ENCODE results near the gene MRPL19.
A peak's percentile ranks its signal among the peaks of the same experiment; 100 is the strongest.

The MRPL19 gene

DNA sequence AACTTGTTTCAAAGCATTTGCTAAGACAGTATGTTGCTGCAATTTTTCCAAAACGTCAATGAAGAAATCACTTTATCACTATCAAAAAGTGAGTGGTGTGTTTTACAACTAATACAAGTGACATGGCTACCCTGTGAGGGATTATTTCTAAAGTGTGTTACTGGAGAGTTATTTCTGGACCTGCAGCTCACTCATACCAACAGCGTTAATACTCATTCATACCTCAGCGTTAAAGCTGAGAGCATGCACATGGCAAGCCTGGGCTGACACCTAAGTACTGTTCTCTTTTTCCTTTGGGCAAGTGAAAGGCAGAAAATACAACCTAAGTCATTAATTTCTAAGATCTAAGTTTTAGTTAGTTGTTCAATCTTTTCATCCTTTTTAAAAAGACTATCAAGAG, 13.0 kb upstream of the MRPL19 start:
- Histone ChIP-seq H3K9me3 (no peaks in the 10 kb centered on the region), H3K27me3 (no peaks in the 10 kb centered on the region), H3K4me1 (no peaks in the 10 kb centered on the region), H4K20me1 (no peaks in the 10 kb centered on the region), H3K4me2 (no peak overlapping the region), H3K4me3 (no peak overlapping the region), H3K36me3 (no peaks in the 10 kb centered on the region), H3K9ac (no peak overlapping the region), H3K27ac (no peak overlapping the region)
- no peak for TF ChIP-seq Cebpa-rat (IDR thresholded peaks at IDR 0.05)

- Histone ChIP-seq H3K4me2 (no peak overlapping the region), H3K4me3 (no peak overlapping the region), H3K9ac (no peak overlapping the region), H3K27me3 (no peaks in the 10 kb centered on the region), H3K4me1 (no peaks in the 10 kb centered on the region), H3K27ac (no peak overlapping the region), H3K9me3 (no peaks in the 10 kb centered on the region), H4K20me1 (no peaks in the 10 kb centered on the region), H3K36me3 (no peaks in the 10 kb centered on the region)
- no peak for TF ChIP-seq Cebpa-rat (IDR thresholded peaks at IDR 0.05)
Observed at GRCh38 chr2:75634945-75635344, 11.6 kb upstream of the MRPL19 start.

DNA sequence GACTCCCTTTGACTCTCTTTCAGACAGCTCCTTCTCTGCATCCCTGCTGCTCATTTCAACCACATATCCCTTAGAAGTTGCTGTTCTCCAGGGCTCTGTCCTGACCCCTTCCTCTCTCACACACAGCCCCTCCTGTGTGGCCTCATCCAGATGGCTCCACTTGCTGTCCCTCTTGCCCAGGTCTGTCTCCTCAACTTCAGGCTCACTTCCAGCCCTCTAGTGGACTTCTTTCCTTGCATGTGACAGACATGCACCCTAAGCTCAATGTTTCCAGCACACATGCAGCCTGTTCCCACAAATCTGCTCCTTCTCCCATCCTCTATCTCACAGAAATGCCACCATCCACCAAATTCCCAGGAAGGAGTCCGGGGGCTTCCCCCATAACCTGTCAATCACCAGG, 9.0 kb upstream of the MRPL19 start:
- H3K9me3 ChIP-seq: no peaks in the 10 kb centered on the region

DNA sequence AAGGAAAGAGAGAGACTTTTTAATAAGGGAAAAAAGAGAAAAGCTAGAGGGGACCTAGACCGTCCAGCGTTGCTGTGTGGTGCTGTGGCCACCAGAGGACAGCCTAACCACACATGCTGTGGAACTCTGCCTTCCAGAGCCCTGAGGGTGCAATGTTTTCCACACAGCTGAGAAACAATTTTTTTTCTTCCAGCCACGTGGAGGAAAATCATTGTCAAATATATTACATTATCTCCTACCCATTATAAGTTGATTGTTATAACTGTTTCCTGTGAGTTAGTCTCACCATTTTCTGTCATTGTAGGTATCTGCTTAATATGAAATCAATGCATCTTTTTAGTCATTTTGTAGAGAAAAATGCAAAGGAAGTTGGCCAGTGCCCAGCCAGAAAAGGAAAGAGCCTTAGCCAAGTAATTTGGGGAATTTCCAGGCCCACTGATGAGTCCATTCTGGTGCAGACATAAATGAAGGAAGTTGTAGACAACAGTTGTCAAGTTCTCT, 5.9 kb upstream of the MRPL19 start:
- no peak for TF ChIP-seq Cebpa-rat (IDR thresholded peaks at IDR 0.05)
- H3K27me3 ChIP-seq: no peaks in the 10 kb centered on the region
- no peak overlapping the region for H3K4me3 ChIP-seq
- no peak overlapping the region for H3K27ac ChIP-seq
- no peak overlapping the region for H3K4me2 ChIP-seq
- no peaks in the 10 kb centered on the region for H3K9me3 ChIP-seq
- H3K4me1 ChIP-seq: no peaks in the 10 kb centered on the region
- H3K9ac ChIP-seq: no peak overlapping the region
- H4K20me1 ChIP-seq: no peaks in the 10 kb centered on the region
- H3K36me3 ChIP-seq: no peaks in the 10 kb centered on the region

More for the DNA sequence above, 9.0 kb upstream of the MRPL19 start:
- Histone ChIP-seq H3K27me3 (no peaks in the 10 kb centered on the region), H4K20me1 (no peaks in the 10 kb centered on the region), H3K27ac (no peak overlapping the region), H3K9ac (no peak overlapping the region), H3K4me1 (no peaks in the 10 kb centered on the region), H3K4me3 (no peak overlapping the region), H3K4me2 (no peak overlapping the region), H3K36me3 (no peaks in the 10 kb centered on the region)
- no peak for TF ChIP-seq Cebpa-rat (IDR thresholded peaks at IDR 0.05)

DNA sequence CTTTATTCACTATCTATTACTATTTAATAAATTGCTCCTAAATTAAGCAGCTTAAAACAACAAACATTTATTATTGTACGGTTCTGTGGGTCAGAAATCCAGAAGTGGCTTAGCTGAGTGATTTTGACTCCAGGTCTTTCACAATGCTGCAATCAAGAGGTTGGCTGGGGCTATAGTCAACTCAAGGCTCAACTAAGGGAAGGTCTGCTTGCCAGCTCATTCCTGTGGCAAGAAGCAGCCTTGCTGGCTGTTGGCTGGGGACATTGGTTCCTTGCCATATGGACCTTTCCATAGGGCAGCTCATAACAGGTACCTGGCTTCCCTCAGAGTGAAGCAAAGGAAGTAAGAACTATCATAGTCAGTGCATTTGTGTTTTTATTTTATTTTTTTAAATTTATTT, 5.0 kb upstream of the MRPL19 start:
- H3K36me3 ChIP-seq: no peaks in the 10 kb centered on the region
- H3K4me3 ChIP-seq: no peak overlapping the region
- H3K4me1 ChIP-seq: 0 out of 2 replicates have a peak, but pooled peaks cover 5% of the 10 kb centered on the region
- no peaks in the 10 kb centered on the region for H4K20me1 ChIP-seq
- H3K9me3 ChIP-seq: no peaks in the 10 kb centered on the region
- no peak overlapping the region for H3K27ac ChIP-seq
- no peak overlapping the region for H3K4me2 ChIP-seq
- no peak for TF ChIP-seq Cebpa-rat (IDR thresholded peaks at IDR 0.05)
- H3K27me3 ChIP-seq: no peaks in the 10 kb centered on the region
- no peak overlapping the region for H3K9ac ChIP-seq

DNA sequence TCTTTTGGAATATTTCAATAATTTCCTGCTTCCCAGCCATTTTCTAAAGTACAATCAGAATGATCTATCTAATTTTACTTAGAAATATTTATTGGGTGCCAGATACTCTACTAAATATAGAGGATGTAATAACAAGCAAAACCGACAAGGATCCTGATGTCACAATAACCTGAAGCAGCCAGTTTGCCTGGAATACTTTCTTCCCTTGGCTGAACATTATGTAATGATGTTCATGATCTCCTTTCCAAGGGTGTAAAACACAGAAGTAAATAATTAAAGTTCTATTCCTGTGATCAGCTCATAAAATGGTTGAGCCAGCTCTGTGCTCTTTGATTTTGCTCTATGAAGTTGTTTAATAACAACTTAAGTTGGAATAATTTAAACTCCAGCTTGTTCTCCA, 2.6 kb upstream of the MRPL19 start:
- no peaks in the 10 kb centered on the region for H3K27me3 ChIP-seq
- no peak for TF ChIP-seq Cebpa-rat (IDR thresholded peaks at IDR 0.05)
- H3K9ac ChIP-seq: no peak overlapping the region
- no peak overlapping the region for H3K27ac ChIP-seq
- peaks cover 16% of the 10 kb centered on the region for H3K4me1 ChIP-seq
- no peaks in the 10 kb centered on the region for H4K20me1 ChIP-seq
- H3K4me3 ChIP-seq: no peak overlapping the region
- H3K9me3 ChIP-seq: no peaks in the 10 kb centered on the region
- H3K36me3 ChIP-seq: peaks cover 7% of the 10 kb centered on the region; the same call in 1 of the 2 replicates
- no peak overlapping the region for H3K4me2 ChIP-seq

GRCh38 chr2:75645643-75646042, 940 bp upstream of the MRPL19 start:
- Histone ChIP-seq H3K9me3 (no peaks in the 10 kb centered on the region), H3K4me1 (peaks cover 16% of the 10 kb centered on the region), H3K4me3 (no peak overlapping the region), H4K20me1 (peaks cover 4% of the 10 kb centered on the region; the same call in 1 of the 2 replicates), H3K9ac (no peak overlapping the region), H3K4me2 (no peak overlapping the region), H3K36me3 (peaks cover 21% of the 10 kb centered on the region), H3K27me3 (no peaks in the 10 kb centered on the region), H3K27ac (no peak overlapping the region)
- TF ChIP-seq Cebpa-rat (IDR thresholded peaks at IDR 0.05): no peak

GRCh38 chr2:75646090-75646582, 447 bp upstream of the MRPL19 start:
- TF ChIP-seq Cebpa-rat (IDR thresholded peaks at IDR 0.05): no peak
- Histone ChIP-seq H3K27ac (peak overlapping the region; percentile 96), H3K36me3 (peaks cover 26% of the 10 kb centered on the region), H3K4me2 (peak overlapping the region; percentile 87), H3K27me3 (no peaks in the 10 kb centered on the region), H4K20me1 (peaks cover 9% of the 10 kb centered on the region; the same call in 1 of the 2 replicates), H3K9ac (peak overlapping the region; percentile 97), H3K4me3 (peak overlapping the region; percentile 98), H3K4me1 (peaks cover 16% of the 10 kb centered on the region), H3K9me3 (no peaks in the 10 kb centered on the region)

DNA sequence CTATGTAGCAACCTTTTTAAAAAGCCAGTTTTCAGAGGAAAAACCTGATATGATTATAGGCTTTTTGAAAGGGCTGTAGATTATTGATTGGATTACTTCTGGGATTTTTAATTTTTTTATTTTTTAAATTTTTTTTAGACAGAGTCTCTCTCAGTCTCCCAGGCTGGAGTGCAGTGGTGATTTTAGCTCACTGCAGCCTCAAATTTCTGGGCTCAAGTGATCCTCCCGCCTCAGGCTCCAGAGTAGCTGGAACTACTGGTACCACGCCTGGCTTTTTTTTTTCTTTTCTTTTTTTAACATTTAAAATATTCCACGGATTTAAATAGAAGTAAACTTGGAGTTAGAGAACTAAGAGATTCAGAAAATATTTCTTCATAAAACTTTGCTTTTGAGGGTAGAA, 1.2 kb downstream of the MRPL19 start:
- peaks cover 11% of the 10 kb centered on the region; the same call in 1 of the 2 replicates for H4K20me1 ChIP-seq
- H3K4me1 ChIP-seq: peaks cover 16% of the 10 kb centered on the region
- no peaks in the 10 kb centered on the region for H3K9me3 ChIP-seq
- H3K36me3 ChIP-seq: peaks cover 39% of the 10 kb centered on the region
- H3K27me3 ChIP-seq: no peaks in the 10 kb centered on the region
- no peak for TF ChIP-seq Cebpa-rat (IDR thresholded peaks at IDR 0.05)
- H3K4me2 ChIP-seq: peak overlapping the region; percentile 87
- H3K4me3 ChIP-seq: peak overlapping the region; percentile 98
- peak overlapping the region; percentile 97 for H3K9ac ChIP-seq
- H3K27ac ChIP-seq: peak overlapping the region; percentile 96; the same call in 1 of the 2 replicates

DNA sequence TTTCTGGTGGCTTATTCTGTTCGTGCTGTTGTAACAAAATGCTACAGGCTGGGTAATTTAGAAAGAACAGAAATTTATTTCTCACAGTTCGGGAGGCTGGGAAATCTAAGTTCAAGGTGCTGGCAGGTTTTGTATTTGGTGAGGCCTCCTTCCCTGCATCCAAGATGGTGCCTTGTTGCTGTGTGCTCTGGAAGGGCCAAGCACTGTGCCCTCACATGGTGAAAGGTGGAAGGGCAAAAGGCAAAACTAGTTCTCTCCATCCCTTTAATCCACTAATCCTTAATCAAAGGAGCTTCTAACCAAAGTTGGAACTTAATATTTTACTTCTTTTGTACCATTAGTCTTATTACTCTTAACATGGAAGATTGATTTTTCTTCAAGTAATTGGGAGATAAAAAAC, 7.4 kb downstream of the MRPL19 start:
- Histone ChIP-seq H3K4me3 (no peak overlapping the region), H3K4me2 (no peak overlapping the region), H4K20me1 (peaks cover 11% of the 10 kb centered on the region; the same call in 1 of the 2 replicates), H3K27me3 (no peaks in the 10 kb centered on the region), H3K9me3 (peaks cover 18% of the 10 kb centered on the region), H3K4me1 (no peaks in the 10 kb centered on the region), H3K9ac (no peak overlapping the region), H3K36me3 (peaks cover 93% of the 10 kb centered on the region), H3K27ac (no peak overlapping the region)
- TF ChIP-seq Cebpa-rat (IDR thresholded peaks at IDR 0.05): no peak

DNA sequence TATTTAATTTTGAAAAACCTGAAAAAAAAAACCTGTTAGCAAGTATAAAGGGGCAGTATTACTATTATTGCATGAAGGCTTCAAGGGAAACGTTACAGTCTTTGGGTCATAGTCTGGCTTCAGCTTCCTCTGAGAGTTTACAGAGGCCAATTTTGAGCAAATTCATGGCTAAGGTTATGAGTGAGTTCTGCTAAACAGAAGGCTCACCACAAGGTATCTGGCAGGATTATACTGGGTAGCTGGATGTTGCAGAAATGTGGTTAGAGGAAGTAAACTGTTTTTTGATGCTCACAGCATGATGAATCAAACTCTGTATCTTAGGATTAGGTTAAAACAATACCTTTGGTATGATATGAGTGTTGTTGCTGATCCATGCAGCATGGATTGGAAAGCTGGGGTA, 9.3 kb downstream of the MRPL19 start:
- Histone ChIP-seq H4K20me1 (peaks cover 10% of the 10 kb centered on the region; the same call in 1 of the 2 replicates), H3K9ac (no peak overlapping the region), H3K36me3 (peaks cover 93% of the 10 kb centered on the region), H3K4me1 (no peaks in the 10 kb centered on the region), H3K27ac (no peak overlapping the region), H3K4me3 (no peak overlapping the region), H3K4me2 (no peak overlapping the region), H3K9me3 (peaks cover 18% of the 10 kb centered on the region), H3K27me3 (no peaks in the 10 kb centered on the region)
- TF ChIP-seq Cebpa-rat (IDR thresholded peaks at IDR 0.05): no peak

Measured in BLaER1 (cell line).